HG02610 (cell line): ENCODE data around the gene SCARB1.

Source experiments
- ATAC-seq: cut with Tn5 transposase; IDR thresholded peaks from one replicate; pipeline ENCODE4 v1.9.1; 2021; ENCODE audit warnings: mild to moderate bottlenecking, moderate library complexity; ENCODE audit not compliant: unreplicated experiment

Gene SCARB1

GRCh38 chr12:124750149-124750656, 113.5 kb downstream of the SCARB1 start:
- no peak for ATAC-seq

GRCh38 chr12:124749725-124750124, 113.9 kb downstream of the SCARB1 start:
- ATAC-seq = no peak

- no peak for ATAC-seq
These were observed 116.1 kb downstream of the SCARB1 start for GRCh38 chr12:124747426-124748161.

GRCh38 chr12:124746649-124747425, 116.8 kb downstream of the SCARB1 start:
- no peak for ATAC-seq

GRCh38 chr12:124745891-124746570, 117.6 kb downstream of the SCARB1 start:
- peak; percentile 37 for ATAC-seq

GRCh38 chr12:124745465-124745890, 118.2 kb downstream of the SCARB1 start:
- no peak for ATAC-seq

- ATAC-seq = no peak
These were observed 118.8 kb downstream of the SCARB1 start for GRCh38 chr12:124744659-124745464.

GRCh38 chr12:124744273-124744640, 119.4 kb downstream of the SCARB1 start:
- ATAC-seq = no peak

- no peak for ATAC-seq
These were observed 120.0 kb downstream of the SCARB1 start for GRCh38 chr12:124743479-124744272.

- no peak for ATAC-seq
These were observed 121.0 kb downstream of the SCARB1 start for GRCh38 chr12:124742678-124743077.

GRCh38 chr12:124742111-124742510, 121.6 kb downstream of the SCARB1 start:
- no peak for ATAC-seq

- no peak for ATAC-seq
These were observed 122.5 kb downstream of the SCARB1 start for GRCh38 chr12:124741211-124741610.

- no peak for ATAC-seq
These were observed 123.0 kb downstream of the SCARB1 start for GRCh38 chr12:124740691-124741137.

- ATAC-seq = no peak
These were observed 123.6 kb downstream of the SCARB1 start for GRCh38 chr12:124739953-124740561.

GRCh38 chr12:124738636-124739467, 124.8 kb downstream of the SCARB1 start:
- ATAC-seq = no peak

- ATAC-seq = no peak
These were observed 125.7 kb downstream of the SCARB1 start for GRCh38 chr12:124737772-124738635.

- no peak for ATAC-seq
These were observed 126.6 kb downstream of the SCARB1 start for GRCh38 chr12:124737040-124737419.
